ENCODE results near the gene SPEM1.

GRCh38 chr17:7459961-7460545 is 39.9 kb downstream of the SPEM1 start:
- TF ChIP-seq CTCF (IDR thresholded peaks at IDR 0.05; ENCODE audit: low read depth, low read length, poor library complexity, severe bottlenecking) (no peak), EZH2phosphoT487 (IDR thresholded peaks at IDR 0.05; ENCODE audit: borderline replicate concordance, low read length) (no peak)

All from DOHH2 (cell line).